NCI-H1417 (cell line): Measurements from ENCODE around the gene RUFY4.
"Not testable (repeated sequence)": the region's sequence is repeated elsewhere in the genome, so short reads cannot be mapped to it uniquely, and the experiment has no call there.

ENCODE experiments used
- DNase-seq, 3 experiments: peaks; one replicate each; lab custom pipeline; 2025; lab: John Stamatoyannopoulos, UW

RUFY4 gene

GRCh38 chr2:218082586-218083351 lies 13.7 kb downstream of the RUFY4 start:
- no peak for DNase-seq

GRCh38 chr2:218083352-218083676 lies 14.3 kb downstream of the RUFY4 start:
- no peak for DNase-seq

- no peak for DNase-seq
Measured at GRCh38 chr2:218086478-218086877, 17.4 kb downstream of the RUFY4 start.

- no peak for DNase-seq
Measured at GRCh38 chr2:218089259-218089658, 20.2 kb downstream of the RUFY4 start.

- DNase-seq = no peak
Measured at GRCh38 chr2:218091746-218092145, 22.7 kb downstream of the RUFY4 start.

- no peak for DNase-seq
Measured at GRCh38 chr2:218093879-218094278, 24.8 kb downstream of the RUFY4 start.

- DNase-seq = no peak
Measured at GRCh38 chr2:218095853-218096252, 26.8 kb downstream of the RUFY4 start.

- no peak for DNase-seq
Measured at GRCh38 chr2:218097975-218098374, 28.9 kb downstream of the RUFY4 start.

GRCh38 chr2:218108834-218109233 lies 39.8 kb downstream of the RUFY4 start:
- DNase-seq = not testable (repeated sequence)

GRCh38 chr2:218121789-218122188 lies 52.7 kb downstream of the RUFY4 start:
- DNase-seq = not testable (repeated sequence)

GRCh38 chr2:218122286-218122685 lies 53.2 kb downstream of the RUFY4 start:
- not testable (repeated sequence) for DNase-seq

GRCh38 chr2:218123986-218124385 lies 54.9 kb downstream of the RUFY4 start:
- DNase-seq = no peak

- no peak for DNase-seq
Measured at GRCh38 chr2:218125095-218125494, 56.0 kb downstream of the RUFY4 start.

GRCh38 chr2:218125626-218126080 lies 56.6 kb downstream of the RUFY4 start, which contains the start of gene CXCR2:
Gene CXCR2, plus strand, starts transcription at chr2:218126028. Its CDS starts 8,774 bp downstream, at chr2:218134802.
- DNase-seq = no peak

- no peak for DNase-seq
Measured at GRCh38 chr2:218127929-218128455, 58.9 kb downstream of the RUFY4 start.

GRCh38 chr2:218128781-218129457 lies 59.9 kb downstream of the RUFY4 start:
- DNase-seq = no peak

GRCh38 chr2:218129458-218130135 lies 60.5 kb downstream of the RUFY4 start:
- DNase-seq = no peak

- no peak for DNase-seq
Measured at GRCh38 chr2:218130377-218130776, 61.3 kb downstream of the RUFY4 start.

- no peak for DNase-seq
Measured at GRCh38 chr2:218130822-218131221, 61.8 kb downstream of the RUFY4 start.

- no peak for DNase-seq
Measured at GRCh38 chr2:218137514-218137913, 68.5 kb downstream of the RUFY4 start.

- DNase-seq = no peak
Measured at GRCh38 chr2:218138047-218138446, 69.0 kb downstream of the RUFY4 start.
